GM23338 (cell line): ENCODE data around the gene PGGT1B. TPM values are rescaled to one million over a fixed set of nuclear protein-coding genes. Genes with fewer than 3 reads are reported as not detected.
A peak's percentile ranks its signal among the peaks of the same experiment; 100 is the strongest.

Experiments
- ATAC-seq: fragments of 200-7000 bp; cut with Tn5 transposase; 3 replicates; pipeline ENCODE4 v1.9.1; 2020
- DNase-seq: peaks from one replicate; pipeline ENCODE4 v3.0.0-alpha.2; 2015; ENCODE audit warnings: low spot score
- H2AFZ ChIP-seq: fragments of 200-600 bp; sonication (generic); 2 replicates; pipeline ENCODE4 v1.8.0; 2016; ENCODE audit warnings: antibody characterized with exemption, mild to moderate bottlenecking, moderate library complexity
- H3F3A ChIP-seq: fragments of 200-600 bp; sonication (generic); replicated peaks from 2 replicates; pipeline ENCODE4 v1.8.0; 2017; ENCODE audit warnings: antibody characterized with exemption, mixed run types, low read depth
- H3K27ac ChIP-seq: fragments of 200-600 bp; sonication (generic); 2 replicates; pipeline ENCODE4 v1.6.1; 2016; ENCODE audit warnings: low read depth
- H3K27me3 ChIP-seq: fragments of 200-600 bp; sonication (generic); 2 replicates; pipeline ENCODE4 v1.8.0; 2016; ENCODE audit warnings: mild to moderate bottlenecking, mixed run types, moderate library complexity; ENCODE audit not compliant: insufficient read depth
- H3K36me3 ChIP-seq: fragments of 200-600 bp; sonication (generic); 2 replicates; pipeline ENCODE4 v1.8.0; 2016; ENCODE audit warnings: mild to moderate bottlenecking; ENCODE audit not compliant: insufficient read depth
- H3K4me1 ChIP-seq: fragments of 200-600 bp; sonication (generic); 2 replicates; pipeline ENCODE4 v1.8.0; 2016; ENCODE audit warnings: mild to moderate bottlenecking, moderate library complexity; ENCODE audit not compliant: insufficient read depth
- H3K4me2 ChIP-seq: fragments of 200-600 bp; sonication (generic); 2 replicates; pipeline ENCODE4 v1.7.1; 2017; ENCODE audit warnings: mixed run types
- H3K4me3 ChIP-seq: fragments of 200-600 bp; sonication (generic); 2 replicates; pipeline ENCODE4 v1.6.1; 2016; ENCODE audit warnings: mixed run types
- H3K79me2 ChIP-seq: fragments of 200-600 bp; sonication (generic); replicated peaks from 2 replicates; pipeline ENCODE4 v1.8.0; 2017; ENCODE audit warnings: mild to moderate bottlenecking; ENCODE audit not compliant: insufficient read depth
- H3K9me2 ChIP-seq: fragments of 200-600 bp; sonication (generic); 2 replicates; pipeline ENCODE4 v1.8.0; 2017; ENCODE audit not compliant: insufficient read depth
- H4K20me1 ChIP-seq: fragments of 200-600 bp; sonication (generic); replicated peaks from 2 replicates; pipeline ENCODE4 v1.8.0; 2017; ENCODE audit warnings: mild to moderate bottlenecking; ENCODE audit not compliant: insufficient read depth
- H3K27ac Mint-ChIP-seq: 2 replicates; pipeline ENCODE4 v1.8.0; 2020; ENCODE audit warnings: inconsistent platforms, mild to moderate bottlenecking, moderate library complexity, mixed read lengths
- H3K27me3 Mint-ChIP-seq: 3 replicates; pipeline ENCODE4 v1.8.0; 2022; ENCODE audit warnings: low read depth, mild to moderate bottlenecking, moderate library complexity, mixed read lengths, inconsistent platforms; ENCODE audit not compliant: insufficient read depth, poor library complexity
- H3K36me3 Mint-ChIP-seq: 3 replicates; pipeline ENCODE4 v1.8.0; 2021; ENCODE audit warnings: low read depth, mild to moderate bottlenecking, inconsistent platforms, moderate library complexity, mixed read lengths
- H3K4me1 Mint-ChIP-seq: 3 replicates; pipeline ENCODE4 v1.8.0; 2020; ENCODE audit warnings: mild to moderate bottlenecking, inconsistent platforms, mixed read lengths
- H3K4me3 Mint-ChIP-seq: 3 replicates; pipeline ENCODE4 v1.8.0; 2021; ENCODE audit warnings: moderate library complexity, mild to moderate bottlenecking, inconsistent platforms, mixed read lengths
- H3K9me3 Mint-ChIP-seq: 3 replicates; pipeline ENCODE4 v1.8.0; 2020; ENCODE audit warnings: moderate library complexity, mild to moderate bottlenecking, inconsistent platforms, mixed read lengths
- CTCF ChIP-seq, 2 experiments: fragments of 200-600 bp in 1 of 2; sonication (generic) in 1 of 2; conservative IDR thresholded peaks; 2 replicates each; pipeline versions ENCODE4 v1.5.1 to v1.6.1; 2016 to 2017; ENCODE audit warnings: antibody characterized with exemption in 2 of 2, low read depth in 2 of 2, mild to moderate bottlenecking in 2 of 2, moderate library complexity in 1 of 2
- EZH2 ChIP-seq: fragments of 200-600 bp; sonication (generic); IDR thresholded peaks from one replicate; pipeline ENCODE4 v1.8.0; 2017; ENCODE audit warnings: antibody characterized with exemption, mild to moderate bottlenecking, low read depth; ENCODE audit not compliant: unreplicated experiment
- EZH2phosphoT487 ChIP-seq: fragments of 200-600 bp; sonication (generic); IDR thresholded peaks from one replicate; pipeline ENCODE4 v1.8.1; 2018; ENCODE audit warnings: antibody characterized with exemption; ENCODE audit not compliant: unreplicated experiment
- JUNB ChIP-seq: IDR thresholded peaks from one replicate; pipeline ENCODE4 v1.6.1; 2016; ENCODE audit warnings: antibody characterized with exemption; ENCODE audit not compliant: unreplicated experiment
- POLR2AphosphoS5 ChIP-seq: IDR thresholded peaks from 2 replicates; pipeline ENCODE4 v1.6.1; 2016; ENCODE audit warnings: antibody characterized with exemption, low read depth
- REST ChIP-seq: IDR thresholded peaks from one replicate; pipeline ENCODE4 v1.6.1; 2018; ENCODE audit warnings: antibody characterized with exemption; ENCODE audit not compliant: unreplicated experiment
- STAT1 ChIP-seq: IDR thresholded peaks from one replicate; pipeline ENCODE4 v1.6.1; 2016; ENCODE audit warnings: antibody characterized with exemption; ENCODE audit not compliant: unreplicated experiment
- ZNF114 ChIP-seq: fragments of 250-450 bp; sonication (Bioruptor Pico); IDR thresholded peaks from 2 replicates; pipeline ENCODE4 v1.5.0; 2020; ENCODE audit warnings: mild to moderate bottlenecking, moderate library complexity
- polyA plus RNA-seq: library from polyadenylated mRNA; unstranded; fragments of >200 nt; fragmentation: Nextera tagmentation; extraction: Ambion mirVana; gene quantifications from 2 replicates; pipeline ENCODE4 v1.2.1, GENCODE V29; 2016
- total RNA-seq: library from RNA; depleted of rRNA; stranded (reverse); fragments of >200 nt; shearing (Covaris generic); gene quantifications from 2 replicates; pipeline ENCODE4 v1.2.3, GENCODE V29; 2014

PGGT1B gene
- total and polyA plus RNA-seq, 2 experiments from 2014 or later = 8.6 to 12.9 TPM

GRCh38 chr5:115189866-115190265, 72.8 kb downstream of the PGGT1B start:
- H3K9me2 ChIP-seq = no peaks in the 10 kb centered on the region

GRCh38 chr5:115186794-115187193, 75.9 kb downstream of the PGGT1B start:
- Histone ChIP-seq H3K36me3 (no peaks in the 10 kb centered on the region), H3K9me2 (no peaks in the 10 kb centered on the region), H2AFZ (no peak overlapping the region), H3K79me2 (no peaks in the 10 kb centered on the region), H3K4me3 (no peak overlapping the region), H3K4me1 (peaks cover 7% of the 10 kb centered on the region; the same call in 1 of the 2 replicates), H3K4me2 (no peak overlapping the region), H3K27ac (no peak overlapping the region), H3F3A (no peaks in the 10 kb centered on the region), H3K27me3 (peaks cover 19% of the 10 kb centered on the region), H4K20me1 (no peaks in the 10 kb centered on the region)
- Mint-ChIP-seq H3K36me3 (no peaks in the 10 kb centered on the region), H3K9me3 (no peaks in the 10 kb centered on the region), H3K27ac (no peak overlapping the region), H3K4me1 (peaks cover 19% of the 10 kb centered on the region), H3K4me3 (no peak overlapping the region), H3K27me3 (peaks cover 13% of the 10 kb centered on the region)
- no peak for TF ChIP-seq STAT1
- TF ChIP-seq ZNF114 = no peak
- no peak for TF ChIP-seq EZH2phosphoT487
- no peak for TF ChIP-seq EZH2
- no peak for TF ChIP-seq POLR2AphosphoS5
- TF ChIP-seq REST = no peak
- TF ChIP-seq CTCF (conservative IDR thresholded peaks at IDR 0.05; ENCODE audit: low read depth in 2 of 2) = no peak
- DNase-seq (no peak), ATAC-seq (no peak)

More at GRCh38 chr5:115189866-115190265, 72.8 kb downstream of the PGGT1B start:
- no peak overlapping the region for H3K4me2 ChIP-seq
- peaks cover 7% of the 10 kb centered on the region; the same call in 1 of the 2 replicates for H3K4me1 ChIP-seq
- no peak overlapping the region for H2AFZ ChIP-seq
- no peak overlapping the region for H3K27ac ChIP-seq
- TF ChIP-seq EZH2phosphoT487 = no peak
- TF ChIP-seq EZH2 = no peak
- TF ChIP-seq JUNB = no peak
- TF ChIP-seq POLR2AphosphoS5 = no peak
- H3F3A ChIP-seq = no peaks in the 10 kb centered on the region
- Mint-ChIP-seq H3K27me3 (peaks cover 4% of the 10 kb centered on the region), H3K4me3 (no peak overlapping the region), H3K9me3 (no peaks in the 10 kb centered on the region), H3K4me1 (peaks cover 19% of the 10 kb centered on the region), H3K36me3 (no peaks in the 10 kb centered on the region), H3K27ac (no peak overlapping the region)
- ATAC-seq (peak; percentile 39; the same call in 2 of the 3 replicates), DNase-seq (no peak)
- no peaks in the 10 kb centered on the region for H3K27me3 ChIP-seq
- no peak overlapping the region for H3K4me3 ChIP-seq
- no peaks in the 10 kb centered on the region for H4K20me1 ChIP-seq
- no peaks in the 10 kb centered on the region for H3K36me3 ChIP-seq
- H3K79me2 ChIP-seq = no peaks in the 10 kb centered on the region
